Thyroid gland (tissue), 4 donors: ENCODE results near the gene LYPD8. TPM values are rescaled to one million over a fixed set of nuclear protein-coding genes. Genes with fewer than 3 reads are reported as not detected.

Source experiments
- DNase-seq, 2 donors: peaks; one replicate each; pipeline ENCODE4 v3.0.0-alpha.2; 2019
- H3K27ac ChIP-seq, 3 donors: fragments of 200-600 bp; sonication (generic); 1 replicate in 2 of 3; 2 replicates in 1 of 3; pipeline ENCODE4 v1.5.1; 2016 to 2019; ENCODE audit warnings: mild to moderate bottlenecking in 1 of 3, moderate library complexity in 1 of 3
- H3K27me3 ChIP-seq: fragments of 200-600 bp; sonication (generic); one replicate; pipeline ENCODE4 v1.5.1; 2019
- H3K36me3 ChIP-seq, 2 donors: fragments of 200-600 bp; sonication (generic); one replicate each; pipeline ENCODE4 v1.5.1; 2016 to 2019
- H3K4me1 ChIP-seq, 2 donors: fragments of 200-600 bp; sonication (generic); one replicate each; pipeline ENCODE4 v1.5.1; 2017 to 2019
- H3K4me3 ChIP-seq, 3 donors: fragments of 200-600 bp; sonication (generic); replicated peaks in 1 of 3; 1 replicate in 2 of 3; 2 replicates in 1 of 3; pipeline ENCODE4 v1.5.1; 2016; ENCODE audit warnings: mild to moderate bottlenecking in 1 of 3
- H3K9me3 ChIP-seq: fragments of 200-600 bp; sonication (generic); one replicate; pipeline ENCODE4 v1.5.1; 2017
- POLR2A ChIP-seq, 2 donors: fragments of 450-650 bp; IDR thresholded peaks; one replicate each; pipeline ENCODE4 v1.6.1; 2017; ENCODE audit warnings: antibody characterized with exemption in 2 of 2, mild to moderate bottlenecking in 2 of 2, moderate library complexity in 1 of 2
- WGBS, 2 donors: methylation state at CpG; one replicate each; pipeline ENCODE4 v1.1.5; 2017; 5-methylcytosine and 5-hydroxymethylcytosine counted together
- intact Hi-C: fragments of 100-400 bp; cut with DNase I; formaldehyde crosslinking; loops from one replicate; pipeline ENCODE4 v1.15.1; 2023
- total RNA-seq, 4 donors: library from RNA; depleted of rRNA; stranded (reverse); fragments of >200 nt; gene quantifications; one replicate each; pipeline ENCODE4 v1.2.3, GENCODE V29; 2016
- TF ChIP-seq, protein P1 (sequence below), 6 experiments: fragments of 200-600 bp in 3 of 6; fragments of 450-650 bp in 3 of 6; sonication (generic) in 3 of 6; IDR thresholded peaks; one replicate each; pipeline ENCODE4 v1.5.1; 2016 to 2019; ENCODE audit warnings: antibody characterized with exemption in 6 of 6, mild to moderate bottlenecking in 2 of 6, inconsistent platforms in 1 of 6, moderate library complexity in 1 of 6

The LYPD8 gene
- total RNA-seq, 4 donors from 2014 or later = not detected

DNA sequence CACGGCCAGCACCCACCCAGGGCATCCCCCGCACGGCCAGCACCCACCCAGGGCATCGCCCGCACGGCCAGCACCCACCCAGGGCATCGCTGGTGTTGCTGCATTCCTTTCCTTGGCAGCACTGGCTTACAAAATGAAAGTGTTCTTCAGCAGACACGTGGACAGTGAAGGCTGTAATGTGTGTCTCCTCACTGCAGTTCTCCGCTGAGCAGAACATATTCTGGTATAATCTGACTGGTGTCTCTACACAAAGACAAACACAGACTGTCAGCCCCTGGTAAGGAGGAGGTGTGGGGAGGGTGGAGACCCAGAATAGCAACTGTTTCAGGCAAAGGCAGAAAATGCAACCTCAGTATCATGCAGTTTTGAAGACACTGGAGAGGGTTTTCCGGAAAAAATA, 7.3 kb downstream of the LYPD8 start:
- no peak for DNase-seq
- H3K4me3 ChIP-seq = no peak overlapping the region
- intact Hi-C loops = no loop called here
- H3K36me3 ChIP-seq = no peaks in the 10 kb centered on the region
- H3K27ac ChIP-seq = no peak overlapping the region
- no peaks in the 10 kb centered on the region for H3K4me1 ChIP-seq
- H3K27me3 ChIP-seq = no peaks in the 10 kb centered on the region
- TF ChIP-seq, protein P1, sequence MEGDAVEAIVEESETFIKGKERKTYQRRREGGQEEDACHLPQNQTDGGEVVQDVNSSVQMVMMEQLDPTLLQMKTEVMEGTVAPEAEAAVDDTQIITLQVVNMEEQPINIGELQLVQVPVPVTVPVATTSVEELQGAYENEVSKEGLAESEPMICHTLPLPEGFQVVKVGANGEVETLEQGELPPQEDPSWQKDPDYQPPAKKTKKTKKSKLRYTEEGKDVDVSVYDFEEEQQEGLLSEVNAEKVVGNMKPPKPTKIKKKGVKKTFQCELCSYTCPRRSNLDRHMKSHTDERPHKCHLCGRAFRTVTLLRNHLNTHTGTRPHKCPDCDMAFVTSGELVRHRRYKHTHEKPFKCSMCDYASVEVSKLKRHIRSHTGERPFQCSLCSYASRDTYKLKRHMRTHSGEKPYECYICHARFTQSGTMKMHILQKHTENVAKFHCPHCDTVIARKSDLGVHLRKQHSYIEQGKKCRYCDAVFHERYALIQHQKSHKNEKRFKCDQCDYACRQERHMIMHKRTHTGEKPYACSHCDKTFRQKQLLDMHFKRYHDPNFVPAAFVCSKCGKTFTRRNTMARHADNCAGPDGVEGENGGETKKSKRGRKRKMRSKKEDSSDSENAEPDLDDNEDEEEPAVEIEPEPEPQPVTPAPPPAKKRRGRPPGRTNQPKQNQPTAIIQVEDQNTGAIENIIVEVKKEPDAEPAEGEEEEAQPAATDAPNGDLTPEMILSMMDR (IDR thresholded peaks at IDR 0.05) = no peak
- TF ChIP-seq POLR2A (IDR thresholded peaks at IDR 0.05) = no peak
- H3K9me3 ChIP-seq = no peaks in the 10 kb centered on the region
- 90 to 93% methylated on average over 3 to 4 of the region's 10 CpGs for WGBS, 2 donors

DNA sequence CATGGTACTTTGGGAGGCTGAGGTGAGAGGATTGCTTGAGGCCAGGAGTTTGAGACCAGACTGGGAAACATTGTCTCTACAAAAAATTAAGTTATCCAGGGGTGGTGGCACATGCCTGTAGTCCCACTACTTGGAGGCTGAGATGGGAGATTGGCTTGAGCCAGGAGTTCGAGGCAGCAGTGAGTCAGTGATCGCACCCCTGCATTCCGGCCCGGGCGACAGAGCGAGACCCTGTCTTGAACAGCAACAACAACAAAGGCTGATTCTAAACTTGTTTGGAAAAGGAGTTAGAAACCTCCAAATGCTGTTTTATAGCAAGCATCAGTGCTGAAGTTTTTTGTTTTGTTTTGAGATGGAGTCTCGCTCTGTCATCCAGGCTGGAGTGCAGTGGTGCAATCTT, 14.7 kb downstream of the LYPD8 start:
- intact Hi-C loops = no loop called here
- no peak for TF ChIP-seq POLR2A (IDR thresholded peaks at IDR 0.05)
- TF ChIP-seq, protein P1 (IDR thresholded peaks at IDR 0.05) = no peak
- WGBS, 2 donors = 89 to 96% methylated on average over 7 of the region's 7 CpGs

DNA sequence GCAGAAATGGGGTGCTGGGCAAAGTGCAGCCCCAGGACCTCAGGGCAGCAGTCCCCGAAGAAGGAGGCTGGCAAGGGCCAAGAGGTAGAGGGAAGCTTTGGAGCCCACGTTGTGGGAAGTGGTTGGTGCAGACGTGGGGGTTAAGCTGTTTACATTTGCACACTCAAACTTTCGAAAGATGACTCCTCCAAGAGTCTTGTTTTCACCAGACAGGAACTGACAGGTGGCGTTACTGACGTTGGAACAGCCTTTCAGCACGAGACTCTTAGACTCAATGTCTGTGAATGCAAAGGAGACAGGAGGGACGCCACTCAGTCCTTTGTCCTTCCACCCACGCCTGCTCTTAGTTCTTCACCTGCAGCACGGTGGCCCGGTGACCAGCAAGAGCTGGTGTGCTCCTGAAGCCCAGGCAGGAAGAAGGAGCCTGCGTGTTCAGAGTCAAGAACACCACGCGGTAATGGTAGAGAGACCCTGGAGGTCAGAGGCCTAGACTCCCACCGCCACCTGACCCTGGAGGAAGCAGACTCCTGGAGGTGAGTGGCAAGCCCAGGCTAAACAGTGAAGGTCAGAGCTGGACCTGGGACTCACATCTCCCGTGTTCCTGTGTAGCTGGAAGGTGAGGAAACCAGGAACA, 15.9 kb downstream of the LYPD8 start:
- Histone ChIP-seq H3K9me3 (no peaks in the 10 kb centered on the region), H3K27me3 (no peaks in the 10 kb centered on the region), H3K36me3 (no peaks in the 10 kb centered on the region), H3K27ac (no peak overlapping the region), H3K4me1 (no peaks in the 10 kb centered on the region), H3K4me3 (no peak overlapping the region)
- 73 to 75% methylated on average over 16 of the region's 16 CpGs for WGBS, 2 donors
- intact Hi-C loops = no loop called here
- TF ChIP-seq, protein P1 (IDR thresholded peaks at IDR 0.05) = no peak
- TF ChIP-seq POLR2A (IDR thresholded peaks at IDR 0.05) = no peak
- DNase-seq = no peak

More for the DNA sequence above, 14.7 kb downstream of the LYPD8 start:
- Histone ChIP-seq H3K9me3 (no peaks in the 10 kb centered on the region), H3K4me1 (no peaks in the 10 kb centered on the region), H3K36me3 (no peaks in the 10 kb centered on the region), H3K27ac (no peak overlapping the region), H3K4me3 (no peak overlapping the region), H3K27me3 (no peaks in the 10 kb centered on the region)
- no peak for DNase-seq

DNA sequence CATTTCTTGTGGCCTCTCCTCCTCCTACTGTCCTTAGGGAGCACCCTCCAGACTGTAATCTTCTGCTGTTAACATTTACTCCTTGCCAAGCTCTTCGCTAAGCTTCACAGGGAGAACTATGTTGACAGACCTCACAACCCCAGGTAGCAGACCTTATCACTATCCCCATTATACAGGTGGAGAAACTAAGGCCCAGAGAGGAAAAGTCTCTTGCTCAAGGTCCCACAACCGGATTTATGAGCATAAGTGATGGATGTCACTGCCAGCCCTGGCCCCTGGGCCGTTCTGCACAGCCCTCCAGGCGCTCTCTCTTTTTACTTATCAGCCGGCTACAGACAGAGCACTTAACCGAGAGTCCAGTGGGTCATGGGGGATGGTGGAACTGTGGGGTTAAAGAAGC, 18.1 kb downstream of the LYPD8 start:
- Histone ChIP-seq H3K4me3 (no peak overlapping the region), H3K27ac (no peak overlapping the region), H3K9me3 (no peaks in the 10 kb centered on the region), H3K36me3 (no peaks in the 10 kb centered on the region), H3K4me1 (no peaks in the 10 kb centered on the region), H3K27me3 (no peaks in the 10 kb centered on the region)
- 69 to 82% methylated on average over 6 of the region's 6 CpGs for WGBS, 2 donors
- TF ChIP-seq POLR2A (IDR thresholded peaks at IDR 0.05) = no peak
- TF ChIP-seq, protein P1 (IDR thresholded peaks at IDR 0.05) = no peak
- intact Hi-C loops = no loop called here
- DNase-seq = no peak

DNA sequence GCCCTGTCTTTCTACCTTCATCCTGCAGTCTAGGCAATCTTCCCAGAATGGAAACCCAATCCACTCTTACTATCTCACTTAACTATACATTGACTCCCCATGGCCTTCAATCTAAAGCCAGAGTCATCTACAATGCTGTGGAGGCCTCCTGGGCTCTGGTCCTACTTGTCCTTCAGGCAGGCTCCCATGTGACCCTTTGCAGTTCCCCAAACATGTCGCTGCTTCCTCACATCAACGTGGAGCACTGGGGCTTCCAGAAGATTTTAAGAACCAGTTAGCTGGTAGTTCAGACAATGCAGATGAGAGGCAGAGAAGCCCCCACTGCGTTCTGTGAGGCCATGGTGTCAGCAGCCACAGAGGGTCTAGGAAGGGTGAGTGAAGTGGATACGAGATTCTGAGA, 18.6 kb downstream of the LYPD8 start:
- Histone ChIP-seq H3K9me3 (no peaks in the 10 kb centered on the region), H3K4me1 (no peaks in the 10 kb centered on the region), H3K36me3 (no peaks in the 10 kb centered on the region), H3K27ac (no peak overlapping the region), H3K27me3 (no peaks in the 10 kb centered on the region), H3K4me3 (no peak overlapping the region)
- intact Hi-C loops = no loop called here
- no peak for DNase-seq
- TF ChIP-seq, protein P1 (IDR thresholded peaks at IDR 0.05) = no peak
- TF ChIP-seq POLR2A (IDR thresholded peaks at IDR 0.05) = no peak
- WGBS, 2 donors = 65 to 66% methylated on average over 4 of the region's 4 CpGs
